ENCODE data around the gene ZNF407.

The ZNF407 gene

DNA sequence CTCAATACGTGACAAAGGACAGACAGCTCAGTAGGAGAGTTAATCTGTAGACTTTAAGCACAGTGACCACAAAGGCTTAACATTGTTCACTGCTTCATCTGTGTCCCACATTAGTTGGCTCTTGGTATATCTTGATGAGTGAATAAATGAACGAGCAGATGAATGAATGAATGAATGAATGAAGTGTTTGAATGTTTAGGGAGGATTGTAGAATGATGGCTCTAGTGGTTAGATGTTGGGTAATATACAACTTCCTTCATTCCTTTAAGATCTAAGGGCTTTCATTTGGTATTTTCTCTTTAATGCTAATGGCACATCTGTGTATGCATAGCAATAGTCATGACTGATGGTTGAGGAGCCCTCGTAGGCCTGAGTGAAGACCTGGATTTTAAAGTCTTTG is 40.5 kb downstream of the ZNF407 start:
- no peak for DNase-seq (ENCODE audit: low read depth in 1 of 2, low spot score in 1 of 2)
- no peak for TF ChIP-seq JUND (IDR thresholded peaks at IDR 0.05; ENCODE audit: low read depth)
- in situ Hi-C loops (cut with HindIII; ENCODE audit: low pct_unique_long_range_greater_than_20kb, low sequenced_read_pairs), result no loop called here

DNA sequence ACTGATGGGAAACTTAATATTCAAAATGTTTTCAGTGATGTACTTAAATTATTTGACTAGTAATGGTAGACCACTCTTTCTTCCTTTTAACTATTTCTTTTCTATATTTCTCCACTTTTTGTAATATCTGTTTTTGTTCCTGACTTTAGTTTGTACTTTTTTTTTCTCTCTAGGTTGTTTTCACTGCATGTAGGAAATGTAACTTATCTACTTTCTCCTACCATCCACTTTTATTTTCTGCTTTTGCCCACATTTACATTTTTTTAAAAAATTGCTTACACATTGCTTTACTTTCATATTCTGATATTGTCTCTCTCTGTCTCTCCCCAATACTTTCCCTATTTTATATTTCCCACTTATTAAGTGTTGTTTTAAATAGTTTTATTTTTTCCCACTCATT is 47.0 kb downstream of the ZNF407 start:
- in situ Hi-C loops (cut with HindIII; ENCODE audit: low pct_unique_long_range_greater_than_20kb, low sequenced_read_pairs), result no loop called here
- DNase-seq (ENCODE audit: low read depth in 1 of 2, low spot score in 1 of 2), result no peak
- TF ChIP-seq JUND (IDR thresholded peaks at IDR 0.05; ENCODE audit: low read depth), result no peak

DNA sequence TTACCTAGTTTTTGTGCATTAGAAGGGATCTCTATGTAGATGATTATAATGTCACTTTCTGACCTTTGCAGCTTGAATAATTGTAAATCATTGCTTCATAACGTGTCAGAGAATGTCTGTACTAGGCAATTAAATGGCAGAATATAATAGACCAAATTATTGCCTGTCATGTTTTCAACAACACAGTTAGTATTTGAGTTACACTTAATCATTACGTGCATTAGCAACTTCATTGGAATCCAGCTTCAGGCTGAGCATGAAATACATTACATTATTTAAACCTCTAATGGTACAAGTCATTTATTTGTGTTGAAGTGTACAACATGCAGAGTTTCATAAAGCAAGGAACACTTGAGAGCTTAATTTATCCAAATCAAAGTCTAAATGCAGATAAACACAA is 48.0 kb downstream of the ZNF407 start:
- TF ChIP-seq JUND (IDR thresholded peaks at IDR 0.05; ENCODE audit: low read depth), result no peak
- in situ Hi-C loops (cut with HindIII; ENCODE audit: low pct_unique_long_range_greater_than_20kb, low sequenced_read_pairs), result no loop called here
- DNase-seq (ENCODE audit: low read depth in 1 of 2, low spot score in 1 of 2), result no peak

DNA sequence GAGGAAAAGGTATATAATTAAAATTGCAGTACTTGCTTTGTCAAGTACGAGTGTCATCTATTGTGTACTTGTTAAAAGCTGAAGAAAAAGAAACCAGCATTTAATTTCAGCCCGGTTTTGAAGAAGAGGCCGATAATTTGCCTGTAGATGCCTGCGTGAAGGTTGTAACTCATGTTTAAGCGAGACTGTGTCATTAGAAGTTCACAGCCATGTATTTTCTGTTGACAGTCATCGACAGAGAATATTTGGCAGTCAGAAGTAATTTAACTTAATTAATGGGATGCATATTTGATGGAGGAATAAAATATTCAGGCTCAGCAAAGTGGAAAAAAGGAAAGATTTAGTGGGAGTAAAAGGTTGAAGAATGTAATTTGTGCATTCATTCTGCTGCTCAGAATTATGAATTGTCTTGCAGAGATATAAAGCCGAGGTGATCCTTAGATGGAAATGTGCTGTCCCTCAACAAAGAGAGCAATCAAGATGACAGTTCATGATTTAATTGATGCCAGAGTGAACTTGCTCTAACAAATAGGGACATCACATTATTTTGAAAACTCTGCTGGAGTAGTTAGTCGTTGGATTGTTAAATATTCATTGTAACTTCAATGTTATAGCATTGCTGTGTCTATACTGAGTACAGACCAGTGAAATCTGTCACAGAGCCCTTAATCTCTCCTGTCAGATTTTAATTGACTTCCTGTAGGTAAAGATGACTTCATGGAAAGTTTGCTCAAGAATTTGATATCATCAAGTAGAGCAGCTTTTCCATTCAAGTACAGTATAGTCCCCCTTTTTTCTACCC is 53.9 kb downstream of the ZNF407 start:
- DNase-seq (ENCODE audit: low read depth in 1 of 2, low spot score in 1 of 2), result no peak
- in situ Hi-C loops (cut with HindIII; ENCODE audit: low pct_unique_long_range_greater_than_20kb, low sequenced_read_pairs), result no loop called here
- TF ChIP-seq JUND (IDR thresholded peaks at IDR 0.05; ENCODE audit: low read depth), result no peak

DNA sequence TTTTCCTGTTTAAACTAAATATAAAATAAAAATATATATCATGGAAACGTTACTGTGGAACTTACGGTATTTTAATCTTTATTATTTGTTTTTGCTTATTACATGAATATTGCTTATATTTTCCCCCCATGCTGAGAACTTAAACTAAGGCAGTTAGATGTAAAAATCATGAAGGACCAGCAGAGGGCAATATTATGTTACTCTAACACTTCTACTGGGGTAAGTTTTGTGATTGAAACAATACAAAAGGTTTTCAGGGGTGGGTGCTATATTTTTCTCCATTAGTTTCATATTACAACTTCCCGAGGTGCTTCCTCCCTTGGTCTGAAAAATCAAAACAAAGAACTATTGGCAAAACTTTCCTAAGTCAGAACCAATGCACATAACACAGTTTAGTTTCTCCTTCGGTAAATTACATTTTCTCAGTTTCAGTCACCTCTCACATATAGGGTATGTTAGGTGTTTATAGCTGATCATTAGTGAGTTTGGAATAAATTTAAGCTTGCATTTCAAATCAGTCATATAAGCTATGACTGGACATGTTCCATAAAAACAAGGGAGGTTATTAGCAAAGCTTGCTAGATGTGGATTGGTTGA is 54.8 kb downstream of the ZNF407 start:
- in situ Hi-C loops (cut with HindIII; ENCODE audit: low pct_unique_long_range_greater_than_20kb, low sequenced_read_pairs), result no loop called here
- peak in 1 of 2 experiments; percentile 24 for DNase-seq (ENCODE audit: low read depth in 1 of 2, low spot score in 1 of 2)

DNA sequence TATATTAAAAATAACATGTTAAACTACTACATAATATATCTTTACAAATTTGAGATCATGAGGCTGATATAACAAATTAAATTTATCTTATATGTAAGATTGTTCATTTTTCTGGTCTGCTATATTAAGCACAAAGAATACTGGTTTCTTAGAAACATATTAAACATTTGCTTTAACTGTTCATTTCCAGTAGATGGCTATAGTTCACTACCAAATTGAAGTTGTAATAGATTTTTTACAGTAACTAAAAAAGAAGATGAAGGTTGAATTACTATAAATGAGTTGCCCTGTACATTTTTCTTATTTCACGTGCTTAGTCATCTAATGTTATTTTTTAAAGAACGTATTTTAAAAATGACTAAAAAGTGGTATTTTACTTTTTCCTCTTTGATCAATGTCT is 57.0 kb downstream of the ZNF407 start:
- TF ChIP-seq JUND (IDR thresholded peaks at IDR 0.05; ENCODE audit: low read depth), result no peak
- peak in 1 of 2 experiments; percentile 3 for DNase-seq (ENCODE audit: low read depth in 1 of 2, low spot score in 1 of 2)
- in situ Hi-C loops (cut with HindIII; ENCODE audit: low pct_unique_long_range_greater_than_20kb, low sequenced_read_pairs), result no loop called here

More for the DNA sequence above, 54.8 kb downstream of the ZNF407 start:
- no peak for TF ChIP-seq JUND (IDR thresholded peaks at IDR 0.05; ENCODE audit: low read depth)

DNA sequence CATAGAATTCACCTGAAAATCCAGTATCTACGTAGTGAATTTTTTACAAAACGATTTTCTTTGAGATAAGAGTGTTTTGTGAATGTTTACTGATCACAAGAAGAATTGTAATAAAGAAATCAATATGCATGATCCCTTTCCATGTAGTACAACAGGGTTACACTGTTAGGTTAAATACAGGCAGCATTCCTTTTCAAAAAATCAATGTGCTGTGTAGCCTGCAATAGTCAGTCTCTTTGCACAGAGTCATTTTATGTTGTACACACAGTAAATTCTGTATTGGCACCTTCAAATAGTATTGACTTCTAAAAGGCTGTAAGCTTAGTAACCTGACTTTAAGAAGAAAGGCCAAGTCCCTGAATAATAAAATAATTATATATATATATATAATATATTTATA is 63.3 kb downstream of the ZNF407 start:
- no peak for DNase-seq (ENCODE audit: low read depth in 1 of 2, low spot score in 1 of 2)
- in situ Hi-C loops (cut with HindIII; ENCODE audit: low pct_unique_long_range_greater_than_20kb, low sequenced_read_pairs), result no loop called here
- no peak for TF ChIP-seq JUND (IDR thresholded peaks at IDR 0.05; ENCODE audit: low read depth)

DNA sequence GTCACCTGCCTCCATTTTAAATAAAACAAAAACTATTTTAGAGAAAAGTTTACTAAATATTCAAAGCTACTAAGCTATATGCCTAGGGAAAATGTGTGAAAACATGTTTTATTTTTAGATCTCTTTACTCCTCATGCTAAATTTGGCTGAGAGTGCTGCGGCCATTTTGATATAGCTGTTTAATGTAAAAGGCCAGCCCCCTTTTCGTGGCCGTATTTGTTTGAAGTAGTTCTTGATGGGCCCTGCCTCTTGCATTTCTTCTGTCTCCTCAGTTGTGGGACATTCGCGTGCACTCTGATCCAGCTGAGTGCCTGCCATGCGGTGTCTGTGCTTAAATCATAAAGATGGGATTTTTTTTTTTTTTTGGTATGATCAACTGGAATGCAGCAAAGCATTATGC is 64.0 kb downstream of the ZNF407 start:
- no peak for DNase-seq (ENCODE audit: low read depth in 1 of 2, low spot score in 1 of 2)
- no peak for TF ChIP-seq JUND (IDR thresholded peaks at IDR 0.05; ENCODE audit: low read depth)
- in situ Hi-C loops (cut with HindIII; ENCODE audit: low pct_unique_long_range_greater_than_20kb, low sequenced_read_pairs), result no loop called here

DNA sequence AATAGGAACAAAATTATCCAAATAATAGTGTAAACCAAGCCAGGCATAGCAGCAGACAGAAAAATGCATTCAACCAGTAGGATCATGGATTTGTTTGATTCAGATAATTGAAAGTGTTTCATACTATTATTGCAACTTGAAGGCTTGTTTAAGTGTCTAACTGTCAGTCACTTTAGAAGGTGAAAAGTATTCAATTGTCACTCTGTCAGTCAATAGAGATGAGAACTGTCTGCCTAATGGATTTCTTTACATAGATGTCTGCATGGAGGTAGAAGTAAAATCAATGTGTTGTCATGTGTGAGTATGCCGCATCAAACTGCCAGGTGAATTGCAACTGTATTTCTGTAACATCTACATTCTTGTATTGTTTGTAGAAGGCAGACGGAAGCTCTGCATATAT is 65.0 kb downstream of the ZNF407 start:
- TF ChIP-seq JUND (IDR thresholded peaks at IDR 0.05; ENCODE audit: low read depth), result no peak
- in situ Hi-C loops (cut with HindIII; ENCODE audit: low pct_unique_long_range_greater_than_20kb, low sequenced_read_pairs), result no loop called here
- DNase-seq (ENCODE audit: low read depth in 1 of 2, low spot score in 1 of 2), result no peak

DNA sequence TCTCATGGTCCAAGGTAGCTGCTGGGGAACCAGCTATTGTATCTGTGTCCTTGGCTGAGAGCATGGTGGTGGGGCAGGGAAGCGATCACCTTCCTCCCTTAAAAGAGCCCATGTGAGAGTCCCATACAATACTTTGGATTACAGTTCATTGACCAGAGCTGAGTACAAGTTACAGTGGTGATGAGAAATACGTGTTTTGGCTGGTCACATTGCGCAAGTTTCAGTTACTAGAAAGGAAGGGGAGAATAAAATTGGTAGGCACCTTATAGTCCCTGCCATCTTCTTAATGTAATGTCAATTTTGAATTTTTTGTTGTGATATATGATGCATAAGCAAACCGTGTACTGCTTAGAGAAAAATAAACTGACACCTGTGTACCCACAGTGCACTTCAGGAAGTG is 67.7 kb downstream of the ZNF407 start:
- in situ Hi-C loops (cut with HindIII; ENCODE audit: low pct_unique_long_range_greater_than_20kb, low sequenced_read_pairs), result no loop called here
- TF ChIP-seq JUND (IDR thresholded peaks at IDR 0.05; ENCODE audit: low read depth), result no peak
- DNase-seq (ENCODE audit: low read depth in 1 of 2, low spot score in 1 of 2), result no peak

DNA sequence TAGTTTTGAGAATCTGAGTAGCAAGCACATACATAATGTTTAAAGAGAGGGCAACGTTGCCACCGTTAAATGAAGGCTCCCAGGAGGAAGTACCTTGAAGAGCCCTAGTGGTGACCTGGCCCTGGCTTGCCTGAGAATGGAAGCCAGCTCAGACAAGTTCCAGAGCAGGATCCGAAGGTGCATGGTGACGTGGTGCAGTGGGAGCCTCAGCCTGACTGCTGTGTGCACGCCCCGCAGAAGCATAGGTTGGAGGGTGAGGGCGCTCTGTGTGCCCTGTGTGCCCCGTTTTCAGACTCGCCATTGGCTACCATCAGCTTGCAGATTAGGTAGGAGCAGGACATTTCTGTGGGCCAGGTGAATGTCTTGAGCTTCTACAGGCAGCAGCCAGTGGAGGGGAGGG is 68.2 kb downstream of the ZNF407 start:
- DNase-seq (ENCODE audit: low read depth in 1 of 2, low spot score in 1 of 2), result no peak
- in situ Hi-C loops (cut with HindIII; ENCODE audit: low pct_unique_long_range_greater_than_20kb, low sequenced_read_pairs), result no loop called here
- no peak for TF ChIP-seq JUND (IDR thresholded peaks at IDR 0.05; ENCODE audit: low read depth)

DNA sequence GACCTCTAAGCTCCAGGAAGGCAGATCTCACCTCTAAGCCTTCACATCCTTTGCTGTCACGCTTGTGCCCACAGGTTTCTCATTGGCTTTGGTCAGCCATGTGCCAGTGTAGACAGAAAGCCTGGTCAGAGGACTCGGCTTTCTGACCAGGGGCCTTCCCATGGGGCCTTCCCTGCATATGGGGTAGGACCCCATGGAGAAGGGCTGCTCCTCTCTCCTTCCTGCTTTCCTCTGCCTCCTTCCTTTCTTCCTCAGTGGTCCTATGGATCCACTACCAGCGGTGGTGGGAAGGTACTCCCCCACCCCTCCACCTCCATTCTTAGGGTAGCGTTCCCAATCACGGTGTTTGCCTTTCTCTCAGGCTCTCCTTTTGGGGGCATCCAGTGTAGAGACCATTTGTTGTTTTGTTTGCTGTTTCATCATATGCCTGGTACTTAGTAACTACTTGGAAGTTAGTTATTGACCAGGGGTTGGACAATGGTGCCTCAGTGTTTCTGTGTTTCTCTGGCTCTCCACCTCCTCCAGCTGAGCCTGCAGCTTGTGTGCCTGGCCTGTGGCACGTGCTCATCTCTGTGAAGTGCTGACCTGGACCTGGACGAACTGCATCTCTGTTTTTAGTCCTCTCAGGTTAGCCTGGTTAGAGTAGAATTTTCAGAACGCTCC is 71.6 kb downstream of the ZNF407 start:
- no peak for TF ChIP-seq JUND (IDR thresholded peaks at IDR 0.05; ENCODE audit: low read depth)
- in situ Hi-C loops (cut with HindIII; ENCODE audit: low pct_unique_long_range_greater_than_20kb, low sequenced_read_pairs), result no loop called here
- no peak for DNase-seq (ENCODE audit: low read depth in 1 of 2, low spot score in 1 of 2)

DNA sequence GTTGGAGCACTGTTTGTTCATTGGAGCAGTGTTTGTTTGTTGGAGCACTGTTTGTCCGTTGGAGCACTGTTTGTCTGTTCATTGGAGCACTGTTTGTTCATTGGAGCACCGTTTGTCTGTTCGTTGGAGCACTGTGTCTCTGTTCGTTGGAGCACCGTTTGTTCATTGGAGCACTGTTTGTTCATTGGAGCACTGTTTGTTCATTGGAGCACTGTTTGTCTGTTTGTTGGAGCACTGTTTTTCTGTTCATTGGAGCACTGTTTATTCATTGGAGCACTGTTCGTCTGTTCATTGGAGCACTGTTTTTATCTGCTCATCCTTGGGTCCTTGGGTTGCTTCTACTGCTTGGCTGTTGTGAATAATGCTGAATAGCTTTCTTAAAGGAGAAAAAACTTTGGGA is 74.7 kb downstream of the ZNF407 start:
- DNase-seq (ENCODE audit: low read depth in 1 of 2, low spot score in 1 of 2), result peak in 1 of 2 experiments; percentile 7
- in situ Hi-C loops (cut with HindIII; ENCODE audit: low pct_unique_long_range_greater_than_20kb, low sequenced_read_pairs), result no loop called here
- TF ChIP-seq JUND (IDR thresholded peaks at IDR 0.05; ENCODE audit: low read depth), result no peak
